GM13976 (cell line): ENCODE measurements around the gene DUS2.
"Not testable (repeated sequence)": the region's sequence is repeated elsewhere in the genome, so short reads cannot be mapped to it uniquely, and the experiment has no call there.

ENCODE experiments used
- DNase-seq: peaks from one replicate; pipeline ENCODE4 v3.0.0; 2012; ENCODE audit warnings: low spot score
- in situ Hi-C: fragments of 300-500 bp; cut with MboI; formaldehyde crosslinking; loops from one replicate; pipeline ENCODE4 v1.12.0; 2022; ENCODE audit warnings: low sequenced_read_pairs, mixed read lengths, inconsistent platforms; ENCODE audit not compliant: unreplicated experiment
- TF ChIP-seq, protein P1 (sequence below): IDR thresholded peaks from 2 replicates; pipeline ENCODE4 v1.5.1; 2012; ENCODE audit warnings: borderline replicate concordance, mild to moderate bottlenecking; ENCODE audit not compliant: insufficient read depth; ENCODE audit errors: extremely low read depth, missing control alignments, control extremely low read depth

The DUS2 gene

DNA sequence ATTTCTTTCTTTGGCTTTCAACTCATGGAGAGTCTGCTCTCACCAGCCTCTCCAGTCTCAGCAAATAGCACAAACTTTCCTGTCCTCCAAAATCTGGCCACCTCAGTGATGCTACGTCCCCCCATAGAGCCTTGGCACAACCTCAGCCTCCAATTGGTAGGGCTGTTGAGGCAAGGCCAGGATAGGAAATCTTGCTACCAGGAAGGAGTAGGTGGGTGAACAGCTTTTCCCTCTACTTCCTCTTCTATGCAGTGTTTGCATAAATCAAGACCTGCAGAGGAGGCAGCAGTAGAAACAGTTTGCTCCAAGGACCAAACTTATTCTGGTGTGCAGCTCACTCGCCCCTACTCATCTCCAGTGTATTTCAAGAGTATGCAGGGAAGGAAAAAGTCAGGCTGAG, 23.1 kb upstream of the DUS2 start:
- DNase-seq, result peak; percentile 25
- TF ChIP-seq, protein P1, sequence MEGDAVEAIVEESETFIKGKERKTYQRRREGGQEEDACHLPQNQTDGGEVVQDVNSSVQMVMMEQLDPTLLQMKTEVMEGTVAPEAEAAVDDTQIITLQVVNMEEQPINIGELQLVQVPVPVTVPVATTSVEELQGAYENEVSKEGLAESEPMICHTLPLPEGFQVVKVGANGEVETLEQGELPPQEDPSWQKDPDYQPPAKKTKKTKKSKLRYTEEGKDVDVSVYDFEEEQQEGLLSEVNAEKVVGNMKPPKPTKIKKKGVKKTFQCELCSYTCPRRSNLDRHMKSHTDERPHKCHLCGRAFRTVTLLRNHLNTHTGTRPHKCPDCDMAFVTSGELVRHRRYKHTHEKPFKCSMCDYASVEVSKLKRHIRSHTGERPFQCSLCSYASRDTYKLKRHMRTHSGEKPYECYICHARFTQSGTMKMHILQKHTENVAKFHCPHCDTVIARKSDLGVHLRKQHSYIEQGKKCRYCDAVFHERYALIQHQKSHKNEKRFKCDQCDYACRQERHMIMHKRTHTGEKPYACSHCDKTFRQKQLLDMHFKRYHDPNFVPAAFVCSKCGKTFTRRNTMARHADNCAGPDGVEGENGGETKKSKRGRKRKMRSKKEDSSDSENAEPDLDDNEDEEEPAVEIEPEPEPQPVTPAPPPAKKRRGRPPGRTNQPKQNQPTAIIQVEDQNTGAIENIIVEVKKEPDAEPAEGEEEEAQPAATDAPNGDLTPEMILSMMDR, result no peak
- in situ Hi-C loops, result no loop called here

DNA sequence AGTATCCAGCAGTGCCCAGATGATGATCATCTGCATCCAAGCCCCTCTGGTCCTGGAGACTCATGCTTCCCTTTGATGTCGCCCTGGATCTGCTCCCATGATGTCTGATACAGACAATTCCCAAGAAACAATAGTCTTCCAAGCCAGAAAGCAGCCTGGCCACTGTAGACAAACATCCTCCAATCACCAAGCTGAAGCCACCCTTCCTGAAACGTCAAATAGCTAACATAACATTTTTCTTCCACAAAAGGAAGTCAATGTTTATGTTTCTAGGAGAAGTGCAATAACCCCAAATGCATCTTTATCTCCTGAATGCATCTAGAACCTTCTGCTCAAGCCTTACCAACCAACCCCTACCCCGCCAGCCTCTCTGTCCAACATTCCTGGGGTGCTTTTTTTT, 22.6 kb upstream of the DUS2 start:
- DNase-seq, result no peak
- in situ Hi-C loops, result no loop called here
- TF ChIP-seq, protein P1, result no peak

DNA sequence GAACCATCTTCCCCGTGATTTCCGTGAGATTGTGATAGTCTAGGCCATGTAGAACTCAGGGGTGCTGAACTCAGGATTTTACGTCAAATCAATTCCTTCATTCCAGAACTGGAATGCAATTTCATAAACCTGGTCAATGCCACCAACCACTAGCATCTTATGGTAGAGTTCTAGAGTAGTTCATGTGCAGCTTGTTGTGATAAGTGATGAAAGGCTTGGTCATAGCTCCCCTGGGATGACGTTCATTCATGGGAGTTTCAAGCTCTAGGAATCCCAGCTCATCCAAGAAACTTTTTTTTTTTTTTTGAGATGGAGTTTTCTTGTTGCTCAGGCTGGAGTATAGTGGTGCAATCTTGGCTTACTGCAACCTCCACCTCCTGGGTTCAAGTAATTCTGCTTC, 20.1 kb upstream of the DUS2 start:
- TF ChIP-seq, protein P1, result no peak
- no peak for DNase-seq
- in situ Hi-C loops, result no loop called here

DNA sequence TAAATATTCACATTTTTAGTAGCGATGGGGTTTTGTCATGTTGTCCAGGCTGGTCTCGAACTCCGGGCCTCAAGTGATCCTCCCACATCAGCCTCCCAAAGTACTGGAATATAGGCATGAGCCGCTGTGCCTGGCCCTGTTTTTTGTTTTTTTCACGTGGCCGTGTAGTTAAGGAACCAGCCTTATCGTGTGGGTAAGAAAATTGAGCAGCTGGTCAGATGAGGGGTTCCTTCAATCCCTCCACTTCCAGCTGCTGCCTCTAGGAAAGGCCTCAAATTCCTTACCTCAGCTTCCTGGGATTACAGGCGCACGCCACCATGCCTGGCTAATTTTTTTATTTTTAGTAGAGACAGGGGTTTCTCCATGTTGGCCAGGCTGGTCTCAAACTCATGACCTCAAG, 17.9 kb upstream of the DUS2 start:
- TF ChIP-seq, protein P1, result no peak
- in situ Hi-C loops, result no loop called here
- no peak for DNase-seq

DNA sequence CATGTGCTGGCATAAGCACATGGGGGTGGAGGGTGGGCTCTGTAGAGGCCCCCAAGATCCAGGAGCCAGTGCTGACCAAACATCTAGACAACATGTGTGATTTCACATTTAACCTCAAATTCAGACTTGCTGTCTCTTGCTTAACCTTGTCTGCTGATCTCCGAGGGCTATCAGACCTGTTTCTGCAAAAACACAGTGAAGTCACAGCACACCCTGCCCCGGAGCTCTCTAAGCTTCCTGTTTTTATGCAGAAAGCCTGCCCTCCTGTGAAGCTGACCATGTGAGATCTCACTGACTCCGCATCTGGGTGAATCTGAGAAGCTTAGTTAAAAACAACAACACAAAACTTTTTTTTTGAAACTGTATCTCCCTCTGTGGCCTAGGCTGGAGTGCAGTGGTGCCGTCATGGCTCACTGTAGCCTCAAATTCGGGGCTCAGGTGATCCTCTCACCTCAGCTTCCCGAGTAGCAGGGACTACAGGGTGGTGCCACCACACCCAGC, 17.2 kb upstream of the DUS2 start:
- TF ChIP-seq, protein P1, result no peak
- in situ Hi-C loops, result no loop called here
- no peak for DNase-seq

DNA sequence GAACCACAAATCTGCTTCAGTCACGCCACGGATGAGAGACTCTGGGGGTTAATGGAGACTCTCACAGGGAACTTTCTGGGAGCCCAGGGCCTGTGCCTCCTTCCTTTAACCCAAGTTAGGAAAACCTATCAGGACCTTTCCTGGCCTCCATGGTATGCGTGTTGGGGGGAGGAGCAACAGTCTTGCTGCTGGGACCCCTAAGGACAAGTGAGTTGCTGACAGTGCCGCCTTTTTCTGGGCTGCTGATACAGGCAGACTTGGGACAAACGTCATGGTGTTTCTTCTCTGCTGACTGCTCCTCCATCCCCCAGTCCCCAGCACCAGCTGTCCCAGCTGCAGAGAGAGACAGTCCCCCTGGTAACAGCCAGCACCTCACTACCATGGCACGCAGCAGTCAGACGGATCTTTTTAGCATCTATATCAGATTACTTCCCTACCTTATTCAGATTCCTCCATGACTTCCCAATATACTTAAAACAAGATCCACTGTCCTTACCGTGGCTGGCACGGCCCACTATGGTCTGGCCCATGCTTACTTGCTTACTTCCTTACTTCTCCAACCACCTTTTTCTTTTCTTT, 13.8 kb upstream of the DUS2 start:
- in situ Hi-C loops, result no loop called here
- DNase-seq, result no peak
- TF ChIP-seq, protein P1, result no peak

DNA sequence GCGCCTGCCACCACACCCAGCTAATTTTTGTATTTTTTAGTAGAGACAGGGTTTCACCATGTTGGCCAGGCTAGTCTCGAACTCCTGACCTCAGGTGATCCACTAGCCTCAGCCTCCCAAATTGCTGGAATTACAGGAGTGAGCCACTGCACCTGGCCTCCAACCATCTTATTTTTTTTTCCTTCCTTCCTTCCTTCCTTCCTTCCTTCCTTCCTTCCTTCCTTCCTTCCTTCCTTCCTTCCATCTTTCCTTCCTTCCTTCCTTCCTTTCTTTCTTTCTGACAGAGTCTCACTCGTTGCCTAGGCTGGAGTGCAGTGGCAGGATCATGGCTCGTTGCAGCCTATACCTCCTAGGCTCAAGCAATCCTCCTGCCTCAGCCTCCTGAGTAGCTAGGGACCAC, 13.2 kb upstream of the DUS2 start:
- in situ Hi-C loops, DNase-seq: not testable (repeated sequence)
